Caco-2 (cell line): ENCODE data around the gene KMT2A. TPM values are rescaled to one million over a fixed set of nuclear protein-coding genes. Genes with fewer than 3 reads are reported as not detected.

Experiments
- BruUV-seq: library from RNA; stranded (reverse); fragments of 400-500 nt; replicated peaks from 2 replicates; lab custom pipeline; 2021; lab: Mats Ljungman, UMichigan
- CTCF ChIA-PET: fragments of 300-600 bp; sonication (Branson Sonifier 250); formaldehyde crosslinking; loops from one replicate; lab custom pipeline; 2022; ENCODE audit warnings: antibody characterized with exemption; lab: Charles Lee
- POLR2A ChIA-PET: fragments of 300-600 bp; sonication (Branson Sonifier 250); formaldehyde crosslinking; loops from one replicate; lab custom pipeline; 2022; ENCODE audit warnings: antibody characterized with exemption; lab: Charles Lee
- DNase-seq, 2 experiments: peaks; one replicate each; pipeline versions ENCODE4 v3.0.0 to v3.0.0-alpha.2; 2020 to 2022
- H3K27me3 ChIP-seq: replicated peaks from 2 replicates; pipeline ENCODE4 v1.6.0; 2011; ENCODE audit warnings: low read length; ENCODE audit not compliant: control insufficient read depth, insufficient read depth
- H3K36me3 ChIP-seq: 2 replicates; pipeline ENCODE4 v1.5.1; 2011; ENCODE audit warnings: low read length; ENCODE audit not compliant: control insufficient read depth, insufficient read depth
- H3K4me1 ChIP-seq: fragments of 250-450 bp; sonication (Bioruptor Pico); 2 replicates; pipeline ENCODE4 v1.5.1; 2020; ENCODE audit warnings: mild to moderate bottlenecking
- H3K4me3 ChIP-seq: 2 replicates; pipeline ENCODE4 v1.5.1; 2011; ENCODE audit warnings: low read depth, mild to moderate bottlenecking, control low read depth, low read length
- H3K9me3 ChIP-seq: fragments of 250-450 bp; sonication (Bioruptor Pico); 2 replicates; pipeline ENCODE4 v1.5.1; 2020; ENCODE audit warnings: mild to moderate bottlenecking, moderate library complexity
- H3K27ac Mint-ChIP-seq: one replicate; pipeline ENCODE4 v1.8.0; 2022; ENCODE audit warnings: mixed read lengths; ENCODE audit not compliant: unreplicated experiment
- H3K27me3 Mint-ChIP-seq: one replicate; pipeline ENCODE4 v1.8.0; 2022; ENCODE audit warnings: mixed read lengths; ENCODE audit not compliant: insufficient read depth, unreplicated experiment
- H3K36me3 Mint-ChIP-seq: one replicate; pipeline ENCODE4 v1.8.0; 2022; ENCODE audit warnings: mild to moderate bottlenecking, mixed read lengths; ENCODE audit not compliant: insufficient read depth, unreplicated experiment
- H3K4me1 Mint-ChIP-seq: one replicate; pipeline ENCODE4 v1.8.0; 2022; ENCODE audit warnings: low read depth, mixed read lengths; ENCODE audit not compliant: unreplicated experiment
- H3K4me3 Mint-ChIP-seq: one replicate; pipeline ENCODE4 v1.8.0; 2022; ENCODE audit warnings: mild to moderate bottlenecking, moderate library complexity, mixed read lengths; ENCODE audit not compliant: unreplicated experiment
- H3K9me3 Mint-ChIP-seq: one replicate; pipeline ENCODE4 v1.8.0; 2022; ENCODE audit warnings: mixed read lengths; ENCODE audit not compliant: unreplicated experiment
- CTCF ChIP-seq, 2 experiments: fragments of 200-600 bp in 1 of 2; IDR thresholded peaks; 1 replicate in 1 of 2; 2 replicates in 1 of 2; pipeline versions ENCODE4 v1.5.1 to v1.8.0; 2011 to 2022; ENCODE audit warnings: antibody characterized with exemption in 1 of 2, control low read depth in 1 of 2, inconsistent platforms in 1 of 2, low read depth in 1 of 2, low read length in 1 of 2, mild to moderate bottlenecking in 1 of 2, moderate library complexity in 1 of 2; ENCODE audit not compliant: insufficient read depth in 1 of 2, severe bottlenecking in 1 of 2, unreplicated experiment in 1 of 2
- intact Hi-C: fragments of 100-400 bp; cut with micrococcal nuclease; formaldehyde crosslinking; loops from one replicate; pipeline ENCODE4 v1.10.0; 2022; ENCODE audit not compliant: unreplicated experiment
- total RNA-seq: library from RNA; stranded (reverse); gene quantifications from 2 replicates; pipeline ENCODE4 v1.2.3, GENCODE V29; 2022

The KMT2A gene
- total RNA-seq, 1 experiment from 2014 or later, result 93.9 TPM

- ChIA-PET POLR2A (interaction anchor here (0.6 kb wide), 1 partner anchor 15 kb away, joined by 4 read pairs; no protein-coding TSS in a partner anchor), CTCF (interaction anchor here (0.7 kb wide), 1 partner anchor 18 kb away, joined by 3 read pairs; no protein-coding TSS in a partner anchor)
- Mint-ChIP-seq H3K36me3 (peaks cover 43% of the 10 kb centered on the region), H3K27ac (peak overlapping the region; percentile 88), H3K4me3 (peak overlapping the region; percentile 82), H3K27me3 (no peaks in the 10 kb centered on the region), H3K4me1 (peaks cover 37% of the 10 kb centered on the region), H3K9me3 (no peaks in the 10 kb centered on the region)
- intact Hi-C loops, result no loop called here
- TF ChIP-seq CTCF (IDR thresholded peaks at IDR 0.05; ENCODE audit: insufficient read depth in 1 of 2, low read depth in 1 of 2, low read length in 1 of 2, severe bottlenecking in 1 of 2, unreplicated experiment in 1 of 2), result no peak
- H3K36me3 ChIP-seq, result no peaks in the 10 kb centered on the region
- H3K9me3 ChIP-seq, result no peaks in the 10 kb centered on the region
- no TSS peak for BruUV-seq
- peaks cover 24% of the 10 kb centered on the region for H3K4me1 ChIP-seq
- H3K27me3 ChIP-seq, result no peaks in the 10 kb centered on the region
- DNase-seq, result peak; percentile 58 to 63
- peak overlapping the region; percentile 97 for H3K4me3 ChIP-seq
These were observed 1.2 kb downstream of the KMT2A start for GRCh38 chr11:118437208-118438125.

GRCh38 chr11:118438314-118438931 lies 2.1 kb downstream of the KMT2A start:
- peak overlapping the region; percentile 82 for H3K4me3 Mint-ChIP-seq
- H3K27ac Mint-ChIP-seq, result peak overlapping the region; percentile 88
- Histone ChIP-seq H3K4me3 (peak overlapping the region; percentile 5; the same call in 1 of the 2 replicates), H3K27me3 (no peaks in the 10 kb centered on the region), H3K4me1 (peaks cover 24% of the 10 kb centered on the region), H3K9me3 (no peaks in the 10 kb centered on the region), H3K36me3 (no peaks in the 10 kb centered on the region)
- ChIA-PET CTCF (interaction anchor here (0.7 kb wide), 3 partner anchors 17 to 143 kb away, joined by 3 read pairs; no protein-coding TSS in a partner anchor), POLR2A (no interaction called here)
- TSS peak; percentile 12 for BruUV-seq
- DNase-seq, result peak in 1 of 2 experiments; percentile 36
- peaks cover 37% of the 10 kb centered on the region for H3K4me1 Mint-ChIP-seq
- H3K36me3 Mint-ChIP-seq, result peaks cover 43% of the 10 kb centered on the region
- intact Hi-C loops, result no loop called here
- H3K9me3 Mint-ChIP-seq, result no peaks in the 10 kb centered on the region
- TF ChIP-seq CTCF (IDR thresholded peaks at IDR 0.05; ENCODE audit: insufficient read depth in 1 of 2, low read depth in 1 of 2, low read length in 1 of 2, severe bottlenecking in 1 of 2, unreplicated experiment in 1 of 2), result no peak
- no peaks in the 10 kb centered on the region for H3K27me3 Mint-ChIP-seq

GRCh38 chr11:118439646-118440045 lies 3.4 kb downstream of the KMT2A start:
- H3K4me1 ChIP-seq, result peaks cover 19% of the 10 kb centered on the region
- no peaks in the 10 kb centered on the region for H3K9me3 ChIP-seq
- no peak overlapping the region for H3K27ac Mint-ChIP-seq
- intact Hi-C loops, result no loop called here
- ChIA-PET POLR2A (no interaction called here), CTCF (no interaction called here)
- H3K36me3 ChIP-seq, result no peaks in the 10 kb centered on the region
- H3K4me3 ChIP-seq, result no peak overlapping the region
- no peaks in the 10 kb centered on the region for H3K27me3 ChIP-seq
- H3K36me3 Mint-ChIP-seq, result peaks cover 43% of the 10 kb centered on the region
- H3K9me3 Mint-ChIP-seq, result no peaks in the 10 kb centered on the region
- no peak overlapping the region for H3K4me3 Mint-ChIP-seq
- no peak for DNase-seq
- peaks cover 36% of the 10 kb centered on the region for H3K4me1 Mint-ChIP-seq
- no peaks in the 10 kb centered on the region for H3K27me3 Mint-ChIP-seq
- BruUV-seq, result no TSS peak
- TF ChIP-seq CTCF (IDR thresholded peaks at IDR 0.05; ENCODE audit: insufficient read depth in 1 of 2, low read depth in 1 of 2, low read length in 1 of 2, severe bottlenecking in 1 of 2, unreplicated experiment in 1 of 2), result no peak
